Activated naive CD4-positive, alpha-beta T cell treated with anti-CD3 and anti-CD28 coated beads, Interleukin-2, amount 10 ng/mL, durations not matched to agents 7 days and 5 days (primary cell): ENCODE results near the gene VWA5B2.

Experiments used
- CTCF ChIA-PET: fragments of 350-600 bp; sonication (Branson Sonifier 250); formaldehyde crosslinking; loops from one replicate; lab custom pipeline; 2021; ENCODE audit warnings: antibody characterized with exemption; lab: Charles Lee
- DNase-seq: peaks from one replicate; pipeline ENCODE4 v3.0.0-alpha.2; 2020
- H3K27ac Mint-ChIP-seq: one replicate; pipeline ENCODE4 v1.8.0; 2021; ENCODE audit warnings: mild to moderate bottlenecking, moderate library complexity, mixed read lengths
- H3K27me3 Mint-ChIP-seq: one replicate; pipeline ENCODE4 v1.8.0; 2021; ENCODE audit warnings: mild to moderate bottlenecking, mixed read lengths
- H3K36me3 Mint-ChIP-seq: one replicate; pipeline ENCODE4 v1.8.0; 2021; ENCODE audit warnings: mixed read lengths
- H3K4me1 Mint-ChIP-seq: one replicate; pipeline ENCODE4 v1.8.0; 2021; ENCODE audit warnings: mixed read lengths
- H3K4me3 Mint-ChIP-seq: one replicate; pipeline ENCODE4 v1.8.0; 2021; ENCODE audit warnings: mild to moderate bottlenecking, moderate library complexity, mixed read lengths
- H3K9me3 Mint-ChIP-seq: one replicate; pipeline ENCODE4 v1.8.0; 2021; ENCODE audit warnings: mixed read lengths

VWA5B2 gene

GRCh38 chr3:184198509-184198908, 30.9 kb upstream of the VWA5B2 start:
- CTCF ChIA-PET: no interaction called here
- no peak for DNase-seq
- Mint-ChIP-seq H3K27ac (no peak overlapping the region), H3K4me3 (no peak overlapping the region), H3K9me3 (no peaks in the 10 kb centered on the region), H3K4me1 (no peaks in the 10 kb centered on the region), H3K27me3 (peaks cover 6% of the 10 kb centered on the region), H3K36me3 (peaks cover 8% of the 10 kb centered on the region)

DNA sequence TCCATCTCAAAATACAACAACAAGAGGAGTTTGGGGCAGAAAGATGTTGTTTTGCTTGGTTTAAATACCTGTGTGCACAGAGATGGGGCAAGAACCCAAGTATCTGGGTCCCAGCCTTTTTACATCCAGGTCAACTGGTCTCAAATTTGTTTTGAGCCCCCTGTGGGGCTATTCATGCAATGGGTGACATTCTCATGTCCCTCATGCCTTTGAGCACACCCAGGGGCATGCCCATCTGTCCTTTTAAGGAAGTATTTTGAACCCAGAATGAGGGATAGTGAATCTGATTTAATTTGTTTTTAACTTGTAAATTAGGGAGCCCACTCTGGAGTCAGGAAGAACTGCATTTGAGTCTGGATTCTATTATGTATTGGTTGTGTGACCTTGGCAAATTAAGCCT, 28.6 kb upstream of the VWA5B2 start:
- DNase-seq: no peak
- Mint-ChIP-seq H3K4me3 (no peak overlapping the region), H3K27me3 (peaks cover 16% of the 10 kb centered on the region), H3K4me1 (no peaks in the 10 kb centered on the region), H3K36me3 (no peaks in the 10 kb centered on the region), H3K9me3 (no peaks in the 10 kb centered on the region), H3K27ac (no peak overlapping the region)
- CTCF ChIA-PET: no interaction called here

DNA sequence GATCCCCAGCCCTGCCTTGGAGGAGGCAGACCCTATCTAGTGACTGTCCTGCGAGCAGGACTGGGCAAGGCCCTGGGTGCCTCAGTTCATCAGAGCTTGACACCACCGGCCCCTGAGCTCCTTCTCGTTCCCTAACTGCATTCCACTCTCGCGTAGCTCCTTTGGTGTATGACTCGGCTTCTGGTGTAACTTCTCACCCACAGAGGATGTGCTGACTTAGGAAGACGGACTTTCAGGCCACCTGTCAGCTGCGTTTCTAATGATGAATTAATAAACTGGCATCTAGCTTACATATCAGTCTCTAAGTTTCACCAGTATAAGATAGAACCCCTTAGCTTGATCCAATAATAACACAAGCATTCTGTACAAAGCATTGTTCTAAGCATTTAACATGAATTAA, 25.9 kb upstream of the VWA5B2 start:
- H3K36me3 Mint-ChIP-seq: no peaks in the 10 kb centered on the region
- no peaks in the 10 kb centered on the region for H3K9me3 Mint-ChIP-seq
- no peak overlapping the region for H3K27ac Mint-ChIP-seq
- peaks cover 30% of the 10 kb centered on the region for H3K27me3 Mint-ChIP-seq
- no peak for DNase-seq
- CTCF ChIA-PET: interaction anchor here (1.0 kb wide), 1 partner anchor 24 kb away, joined by 5 read pairs; no protein-coding TSS in a partner anchor
- no peaks in the 10 kb centered on the region for H3K4me1 Mint-ChIP-seq
- H3K4me3 Mint-ChIP-seq: no peak overlapping the region

- Mint-ChIP-seq H3K36me3 (no peaks in the 10 kb centered on the region), H3K27ac (no peak overlapping the region), H3K4me3 (no peak overlapping the region), H3K27me3 (peaks cover 24% of the 10 kb centered on the region), H3K9me3 (no peaks in the 10 kb centered on the region), H3K4me1 (no peaks in the 10 kb centered on the region)
- CTCF ChIA-PET: interaction anchor here (2.8 kb wide), 1 partner anchor 19 kb away, joined by 13 read pairs; no protein-coding TSS in a partner anchor
- no peak for DNase-seq
Observed at GRCh38 chr3:184209146-184209923, 20.1 kb upstream of the VWA5B2 start.

- no peaks in the 10 kb centered on the region for H3K9me3 Mint-ChIP-seq
- CTCF ChIA-PET: interaction anchor here (2.8 kb wide), 1 partner anchor 17 kb away, joined by 13 read pairs; no protein-coding TSS in a partner anchor
- no peaks in the 10 kb centered on the region for H3K4me1 Mint-ChIP-seq
- H3K27ac Mint-ChIP-seq: no peak overlapping the region
- no peak for DNase-seq
- peaks cover 22% of the 10 kb centered on the region for H3K27me3 Mint-ChIP-seq
- H3K4me3 Mint-ChIP-seq: no peak overlapping the region
- H3K36me3 Mint-ChIP-seq: no peaks in the 10 kb centered on the region
Observed at GRCh38 chr3:184211297-184211696, 18.1 kb upstream of the VWA5B2 start.

GRCh38 chr3:184211718-184212117, 17.7 kb upstream of the VWA5B2 start:
- no peak for DNase-seq
- CTCF ChIA-PET: interaction anchor here (2.8 kb wide), 1 partner anchor 16 kb away, joined by 13 read pairs; no protein-coding TSS in a partner anchor
- Mint-ChIP-seq H3K27me3 (peaks cover 18% of the 10 kb centered on the region), H3K36me3 (no peaks in the 10 kb centered on the region), H3K4me3 (no peak overlapping the region), H3K27ac (no peak overlapping the region), H3K9me3 (no peaks in the 10 kb centered on the region), H3K4me1 (no peaks in the 10 kb centered on the region)

DNA sequence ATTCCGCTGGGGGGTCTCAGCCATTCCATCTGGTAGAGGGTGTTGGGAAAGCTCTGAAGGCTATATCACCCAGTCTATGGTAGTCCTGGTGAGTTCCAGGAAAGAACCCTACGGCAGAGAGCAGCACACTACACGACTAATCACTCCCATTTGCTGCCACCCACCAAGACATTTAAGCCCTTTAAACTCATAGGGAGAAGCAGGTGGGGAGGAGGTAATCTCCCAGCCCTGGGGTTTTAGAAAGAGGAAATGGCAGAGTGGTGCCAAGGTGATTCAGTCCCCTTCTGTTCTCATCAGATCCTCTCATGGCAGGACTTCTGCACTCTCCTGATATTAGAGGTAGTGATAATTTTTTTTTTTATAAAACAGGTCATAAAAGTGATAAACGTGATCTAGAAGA, 10.6 kb upstream of the VWA5B2 start:
- Mint-ChIP-seq H3K4me1 (no peaks in the 10 kb centered on the region), H3K27ac (no peak overlapping the region), H3K4me3 (no peak overlapping the region), H3K36me3 (no peaks in the 10 kb centered on the region), H3K27me3 (peaks cover 4% of the 10 kb centered on the region), H3K9me3 (no peaks in the 10 kb centered on the region)
- CTCF ChIA-PET: interaction anchor here (1.5 kb wide), 1 partner anchor 8 kb away, joined by 5 read pairs; no protein-coding TSS in a partner anchor
- DNase-seq: no peak

- CTCF ChIA-PET: no interaction called here
- no peak overlapping the region for H3K4me3 Mint-ChIP-seq
- H3K4me1 Mint-ChIP-seq: no peaks in the 10 kb centered on the region
- no peaks in the 10 kb centered on the region for H3K9me3 Mint-ChIP-seq
- H3K27me3 Mint-ChIP-seq: peaks cover 31% of the 10 kb centered on the region
- DNase-seq: no peak
- no peak overlapping the region for H3K27ac Mint-ChIP-seq
- H3K36me3 Mint-ChIP-seq: no peaks in the 10 kb centered on the region
Observed at GRCh38 chr3:184222521-184222920, 6.9 kb upstream of the VWA5B2 start.

DNA sequence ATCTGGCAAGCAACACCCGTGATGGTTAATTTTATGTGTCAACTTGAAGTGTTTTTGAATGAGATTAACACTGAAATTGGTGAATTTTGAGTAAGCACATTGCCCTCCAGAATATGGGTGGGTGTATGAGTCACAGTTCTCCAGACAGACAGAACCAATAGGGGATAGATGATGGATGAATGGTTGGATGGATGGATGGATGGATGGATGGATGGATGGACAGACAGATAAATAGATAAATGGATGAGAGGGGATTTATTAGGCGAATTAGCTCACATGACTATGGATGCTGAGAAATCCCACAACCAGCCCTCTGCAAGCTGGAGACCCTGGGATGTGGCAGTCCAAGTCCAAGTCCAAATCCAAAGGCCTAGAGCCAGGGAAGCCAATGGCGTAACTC, 5.4 kb upstream of the VWA5B2 start:
- Mint-ChIP-seq H3K36me3 (no peaks in the 10 kb centered on the region), H3K4me1 (peaks cover 2% of the 10 kb centered on the region)
- CTCF ChIA-PET: no interaction called here

DNA sequence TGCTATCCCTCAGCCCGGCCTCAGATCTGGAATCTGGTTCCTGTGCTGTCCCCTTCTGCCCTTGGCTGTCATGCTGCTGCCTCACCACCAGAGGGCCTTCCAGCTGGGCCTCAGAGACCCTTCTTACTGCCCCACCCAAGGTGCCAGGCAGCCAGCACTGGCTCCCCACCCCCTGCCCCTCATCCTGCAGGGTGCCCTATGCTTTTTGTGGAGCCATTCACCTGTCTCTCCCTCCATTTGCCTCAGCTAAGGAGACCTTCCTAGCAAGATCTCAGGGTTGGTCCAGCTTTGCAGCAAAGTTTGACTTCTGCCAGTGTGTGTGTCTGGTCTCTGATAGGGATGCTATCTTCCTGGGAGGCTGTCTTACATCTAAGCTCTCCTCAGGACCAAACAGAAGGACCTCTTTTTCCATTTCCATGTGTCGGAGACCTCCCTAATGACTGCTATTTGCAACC, 1.9 kb upstream of the VWA5B2 start:
- peak; percentile 67 for DNase-seq
- Mint-ChIP-seq H3K27me3 (peaks cover 80% of the 10 kb centered on the region), H3K27ac (no peak overlapping the region), H3K36me3 (no peaks in the 10 kb centered on the region), H3K9me3 (no peaks in the 10 kb centered on the region), H3K4me1 (peaks cover 9% of the 10 kb centered on the region), H3K4me3 (no peak overlapping the region)
- CTCF ChIA-PET: interaction anchor here (0.7 to 5.1 kb wide), 42 partner anchors 9 to 1034 kb away, joined by 3 to 58 read pairs (median 4); partner anchors contain the start of genes ALG3, CAMK2N2, DVL3 and EEF1AKMT4

More for the DNA sequence above, 5.4 kb upstream of the VWA5B2 start:
- peaks cover 45% of the 10 kb centered on the region for H3K27me3 Mint-ChIP-seq
- no peak for DNase-seq
- no peak overlapping the region for H3K4me3 Mint-ChIP-seq
- no peaks in the 10 kb centered on the region for H3K9me3 Mint-ChIP-seq
- H3K27ac Mint-ChIP-seq: no peak overlapping the region

GRCh38 chr3:184228376-184229137, 828 bp upstream of the VWA5B2 start:
- CTCF ChIA-PET: interaction anchor here (0.8 to 5.1 kb wide), 26 partner anchors 11 to 1035 kb away, joined by 3 to 58 read pairs (median 6); partner anchors contain the start of genes ALG3, CAMK2N2 and EEF1AKMT4
- Mint-ChIP-seq H3K4me3 (peak overlapping the region; percentile 53), H3K9me3 (no peaks in the 10 kb centered on the region), H3K27me3 (peaks cover 90% of the 10 kb centered on the region), H3K36me3 (no peaks in the 10 kb centered on the region), H3K27ac (no peak overlapping the region), H3K4me1 (peaks cover 9% of the 10 kb centered on the region)
- DNase-seq: no peak

GRCh38 chr3:184230081-184230602, 757 bp downstream of the VWA5B2 start:
- CTCF ChIA-PET: interaction anchor here (0.7 to 5.1 kb wide), 3 partner anchors 9 to 62 kb away, joined by 3 to 58 read pairs (median 3); no protein-coding TSS in a partner anchor
- Mint-ChIP-seq H3K27ac (no peak overlapping the region), H3K4me1 (peaks cover 9% of the 10 kb centered on the region), H3K4me3 (no peak overlapping the region), H3K36me3 (no peaks in the 10 kb centered on the region), H3K9me3 (no peaks in the 10 kb centered on the region), H3K27me3 (peaks cover 93% of the 10 kb centered on the region)
- no peak for DNase-seq

GRCh38 chr3:184230603-184231528, 1.5 kb downstream of the VWA5B2 start:
- Mint-ChIP-seq H3K27ac (peak overlapping the region; percentile 12), H3K9me3 (no peaks in the 10 kb centered on the region), H3K4me1 (peaks cover 9% of the 10 kb centered on the region), H3K4me3 (peak overlapping the region; percentile 31), H3K36me3 (no peaks in the 10 kb centered on the region), H3K27me3 (peaks cover 92% of the 10 kb centered on the region)
- CTCF ChIA-PET: interaction anchor here (0.5 to 0.9 kb wide), 3 partner anchors 19 to 61 kb away, joined by 3 read pairs; no protein-coding TSS in a partner anchor
- DNase-seq: no peak
